AG09319 (cell line): ENCODE data around the gene WIPF1.

Experiments used
- DNase-seq: peaks from one replicate; pipeline ENCODE4 v3.0.0-alpha.2; 2010; ENCODE audit warnings: low read depth; ENCODE audit errors: extremely low read depth
- CTCF ChIP-seq: IDR thresholded peaks from 2 replicates; pipeline ENCODE4 v1.5.1; 2011; ENCODE audit warnings: low read depth, mild to moderate bottlenecking, inconsistent platforms, low read length, moderate library complexity

WIPF1 gene

GRCh38 chr2:174635015-174635593, 37.5 kb upstream of the WIPF1 start:
- no peak for DNase-seq
- TF ChIP-seq CTCF, result no peak

GRCh38 chr2:174634130-174635014, 36.8 kb upstream of the WIPF1 start:
- no peak for TF ChIP-seq CTCF
- no peak for DNase-seq

GRCh38 chr2:174633623-174633930, 36.0 kb upstream of the WIPF1 start:
- no peak for TF ChIP-seq CTCF
- DNase-seq, result no peak

GRCh38 chr2:174632841-174633622, 35.4 kb upstream of the WIPF1 start:
- TF ChIP-seq CTCF, result no peak
- DNase-seq, result no peak

GRCh38 chr2:174631009-174631981, 33.7 kb upstream of the WIPF1 start:
- no peak for DNase-seq

GRCh38 chr2:174630107-174630506, 32.5 kb upstream of the WIPF1 start:
- TF ChIP-seq CTCF, result no peak
- no peak for DNase-seq

More at GRCh38 chr2:174631009-174631981, 33.7 kb upstream of the WIPF1 start:
- TF ChIP-seq CTCF, result no peak
